ENCODE measurements around the gene NPC1. TPM values are rescaled to one million over a fixed set of nuclear protein-coding genes. Genes with fewer than 3 reads are reported as not detected.

NPC1 gene
- total and polyA plus RNA-seq, 2 donors (not counting 3 experiments of a cell fraction or from before 2014, with no cell fraction given), result 40.6 to 45.2 TPM

- Histone ChIP-seq H3K27ac (ENCODE audit: insufficient read depth, low read depth, low read length) (no peak overlapping the region), H3K27me3 (ENCODE audit: control insufficient read depth in 2 of 2, insufficient read depth in 2 of 2, low read length in 2 of 2) (no peaks in the 10 kb centered on the region), H2AFZ (ENCODE audit: low read depth, low read length) (no peak overlapping the region), H4K20me1 (replicated peaks; ENCODE audit: control insufficient read depth, extremely low read depth, insufficient read depth, low read length) (peaks cover 5% of the 10 kb centered on the region), H3K4me2 (ENCODE audit: insufficient read depth, low read length) (no peak overlapping the region), H3K4me1 (ENCODE audit: control insufficient read depth, extremely low read depth, insufficient read depth, low read length) (peaks cover 11% of the 10 kb centered on the region), H3K36me3 (ENCODE audit: control insufficient read depth in 2 of 2, extremely low read depth in 1 of 2, insufficient read depth in 2 of 2, low read length in 2 of 2) (no peaks in the 10 kb centered on the region), H3K9me1 (replicated peaks; ENCODE audit: control insufficient read depth, extremely low read depth, insufficient read depth, low read length) (no peaks in the 10 kb centered on the region), H3K9ac (replicated peaks; ENCODE audit: extremely low read depth, insufficient read depth, low read length) (no peak overlapping the region), H3K79me2 (ENCODE audit: control insufficient read depth, insufficient read depth, low read length) (peaks cover 66% of the 10 kb centered on the region), H3K4me3 (replicated peaks in 1 of 3; ENCODE audit: insufficient read depth in 1 of 3, low read depth in 1 of 3, low read length in 3 of 3) (no peak overlapping the region), H3K9me3 (replicated peaks; ENCODE audit: control insufficient read depth, insufficient read depth, low read length) (no peaks in the 10 kb centered on the region)
- BruUV-seq (replicated peaks), result no TSS peak
- DNase-seq (ENCODE audit: low read depth, low spot score), result no peak
- intact Hi-C loops (cut with micrococcal nuclease), result no loop called here
- no peak for FAIRE-seq
- TF ChIP-seq FOS (IDR thresholded peaks at IDR 0.05; ENCODE audit: borderline replicate concordance, insufficient read depth, low read length) (no peak), POLR2AphosphoS5 (IDR thresholded peaks at IDR 0.05; ENCODE audit: insufficient read depth, low read depth, low read length) (no peak), POLR2A (IDR thresholded peaks at IDR 0.05; ENCODE audit: low read depth, low read length) (no peak), EZH2 (IDR thresholded peaks at IDR 0.05; ENCODE audit: borderline replicate concordance, low read depth, low read length, severe bottlenecking) (no peak), JUN (IDR thresholded peaks at IDR 0.05; ENCODE audit: borderline replicate concordance, insufficient read depth, insufficient read length, low read depth) (no peak), GATA2 (IDR thresholded peaks at IDR 0.05; ENCODE audit: insufficient read depth, insufficient read length, low read depth, low read length) (no peak), MYC (IDR thresholded peaks at IDR 0.05; ENCODE audit: low read depth, low read length) (no peak)
- TF ChIP-seq, protein P1, sequence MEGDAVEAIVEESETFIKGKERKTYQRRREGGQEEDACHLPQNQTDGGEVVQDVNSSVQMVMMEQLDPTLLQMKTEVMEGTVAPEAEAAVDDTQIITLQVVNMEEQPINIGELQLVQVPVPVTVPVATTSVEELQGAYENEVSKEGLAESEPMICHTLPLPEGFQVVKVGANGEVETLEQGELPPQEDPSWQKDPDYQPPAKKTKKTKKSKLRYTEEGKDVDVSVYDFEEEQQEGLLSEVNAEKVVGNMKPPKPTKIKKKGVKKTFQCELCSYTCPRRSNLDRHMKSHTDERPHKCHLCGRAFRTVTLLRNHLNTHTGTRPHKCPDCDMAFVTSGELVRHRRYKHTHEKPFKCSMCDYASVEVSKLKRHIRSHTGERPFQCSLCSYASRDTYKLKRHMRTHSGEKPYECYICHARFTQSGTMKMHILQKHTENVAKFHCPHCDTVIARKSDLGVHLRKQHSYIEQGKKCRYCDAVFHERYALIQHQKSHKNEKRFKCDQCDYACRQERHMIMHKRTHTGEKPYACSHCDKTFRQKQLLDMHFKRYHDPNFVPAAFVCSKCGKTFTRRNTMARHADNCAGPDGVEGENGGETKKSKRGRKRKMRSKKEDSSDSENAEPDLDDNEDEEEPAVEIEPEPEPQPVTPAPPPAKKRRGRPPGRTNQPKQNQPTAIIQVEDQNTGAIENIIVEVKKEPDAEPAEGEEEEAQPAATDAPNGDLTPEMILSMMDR (IDR thresholded peaks at IDR 0.05; ENCODE audit: extremely low read depth in 1 of 2, insufficient read depth in 1 of 2, low read depth in 1 of 2, low read length in 2 of 2), result no peak
- TF ChIP-seq, protein P2, sequence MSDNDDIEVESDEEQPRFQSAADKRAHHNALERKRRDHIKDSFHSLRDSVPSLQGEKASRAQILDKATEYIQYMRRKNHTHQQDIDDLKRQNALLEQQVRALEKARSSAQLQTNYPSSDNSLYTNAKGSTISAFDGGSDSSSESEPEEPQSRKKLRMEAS (IDR thresholded peaks at IDR 0.05; ENCODE audit: insufficient read depth, insufficient read length), result no peak
- CTCF ChIA-PET, result interaction anchor here (1.5 to 2.8 kb wide), 2 partner anchors 35 to 125 kb away, joined by 3 to 10 read pairs; no protein-coding TSS in a partner anchor
- POLR2A ChIA-PET, result no interaction called here
- dilution Hi-C loops (cut with MboI; ENCODE audit: extremely low pct_ligation_motif_present, low sequenced_read_pairs), result no loop called here
These were observed 7.2 kb downstream of the NPC1 start for GRCh38 chr18:23578891-23579653.

Measured in endothelial cell of umbilical vein (primary cell).